Smooth muscle cell (in vitro differentiated cells): ENCODE results near the gene PIP4K2A. TPM values are rescaled to one million over a fixed set of nuclear protein-coding genes. Genes with fewer than 3 reads are reported as not detected.
A peak's percentile ranks its signal among the peaks of the same experiment; 100 is the strongest.

Experiments
- DNase-seq: peaks from one replicate; lab custom pipeline; 2025; ENCODE audit not compliant: unreplicated experiment; lab: John Stamatoyannopoulos, UW
- H2AFZ ChIP-seq: fragments of 200-600 bp; sonication (generic); 2 replicates; pipeline ENCODE4 v1.6.0; 2016; ENCODE audit warnings: antibody characterized with exemption, low read depth, mild to moderate bottlenecking
- H3F3A ChIP-seq: fragments of 200-600 bp; sonication (generic); 2 replicates; pipeline ENCODE4 v1.6.0; 2017; ENCODE audit warnings: antibody characterized with exemption, low read depth
- H3K27ac ChIP-seq: fragments of 200-600 bp; sonication (generic); 2 replicates; pipeline ENCODE4 v1.5.1; 2016; ENCODE audit warnings: low read depth, mild to moderate bottlenecking
- H3K27me3 ChIP-seq: fragments of 200-600 bp; sonication (generic); 2 replicates; pipeline ENCODE4 v1.6.1; 2016; ENCODE audit warnings: low read depth, mild to moderate bottlenecking
- H3K36me3 ChIP-seq: fragments of 200-600 bp; sonication (generic); 2 replicates; pipeline ENCODE4 v1.5.1; 2016; ENCODE audit warnings: low read depth
- H3K4me1 ChIP-seq: fragments of 200-600 bp; sonication (generic); 2 replicates; pipeline ENCODE4 v1.5.1; 2016; ENCODE audit warnings: low read depth
- H3K4me2 ChIP-seq: fragments of 200-600 bp; sonication (generic); 2 replicates; pipeline ENCODE4 v1.6.0; 2016; ENCODE audit warnings: mild to moderate bottlenecking
- H3K4me3 ChIP-seq: fragments of 200-600 bp; sonication (generic); 2 replicates; pipeline ENCODE4 v1.5.1; 2016; ENCODE audit warnings: mild to moderate bottlenecking
- H3K79me2 ChIP-seq: fragments of 200-600 bp; sonication (generic); 2 replicates; pipeline ENCODE4 v1.6.0; 2016; ENCODE audit warnings: low read depth, mild to moderate bottlenecking
- H3K9ac ChIP-seq: fragments of 200-600 bp; sonication (generic); 2 replicates; pipeline ENCODE4 v1.6.0; 2016; ENCODE audit warnings: low read depth
- H3K9me3 ChIP-seq: fragments of 200-600 bp; sonication (generic); replicated peaks from 2 replicates; pipeline ENCODE4 v1.5.1; 2016; ENCODE audit warnings: low read depth
- H4K20me1 ChIP-seq: fragments of 200-600 bp; sonication (generic); 2 replicates; pipeline ENCODE4 v1.6.0; 2016; ENCODE audit warnings: low read depth
- CTCF ChIP-seq: fragments of 200-600 bp; sonication (generic); IDR thresholded peaks from 2 replicates; pipeline ENCODE4 v1.5.1; 2017; ENCODE audit warnings: borderline replicate concordance, mild to moderate bottlenecking, antibody characterized with exemption; ENCODE audit not compliant: insufficient read depth, poor library complexity, severe bottlenecking
- WGBS: methylation state at CpG from one replicate; pipeline ENCODE4 v1.1.7; 2016; ENCODE audit warnings: low lambda C conversion rate; 5-methylcytosine and 5-hydroxymethylcytosine counted together
- polyA plus RNA-seq: library from polyadenylated mRNA; unstranded; fragments of >200 nt; fragmentation: Nextera tagmentation; extraction: Ambion mirVana; gene quantifications from 2 replicates; pipeline ENCODE4 v1.2.1, GENCODE V29; 2016
- total RNA-seq: library from RNA; depleted of rRNA; stranded (reverse); fragments of >200 nt; gene quantifications from 2 replicates; pipeline ENCODE4 v1.2.3, GENCODE V29; 2014

Gene PIP4K2A
- total and polyA plus RNA-seq, 2 experiments from 2014 or later, result 7.5 to 8.9 TPM

GRCh38 chr10:22609251-22609650 lies 105.1 kb downstream of the PIP4K2A start:
- no peaks in the 10 kb centered on the region for H3K9me3 ChIP-seq
- 95% methylated on average over 2 of the region's 2 CpGs for WGBS
- peaks cover 15% of the 10 kb centered on the region for H3K4me1 ChIP-seq
- H3K4me3 ChIP-seq, result no peak overlapping the region
- no peak for DNase-seq
- H3K4me2 ChIP-seq, result no peak overlapping the region
- no peaks in the 10 kb centered on the region for H3F3A ChIP-seq
- no peak for TF ChIP-seq CTCF
- H4K20me1 ChIP-seq, result no peaks in the 10 kb centered on the region
- H2AFZ ChIP-seq, result no peak overlapping the region
- H3K79me2 ChIP-seq, result peaks cover 4% of the 10 kb centered on the region
- no peak overlapping the region for H3K9ac ChIP-seq
- H3K36me3 ChIP-seq, result no peaks in the 10 kb centered on the region
- no peak overlapping the region for H3K27ac ChIP-seq
- H3K27me3 ChIP-seq, result no peaks in the 10 kb centered on the region

- 69% methylated on average over 3 of the region's 3 CpGs for WGBS
- no peaks in the 10 kb centered on the region for H3F3A ChIP-seq
Measured at GRCh38 chr10:22607261-22607660, 107.1 kb downstream of the PIP4K2A start.

GRCh38 chr10:22606164-22606614 lies 108.2 kb downstream of the PIP4K2A start:
- Histone ChIP-seq H3K36me3 (no peaks in the 10 kb centered on the region), H3F3A (no peaks in the 10 kb centered on the region), H3K27me3 (no peaks in the 10 kb centered on the region), H3K79me2 (peaks cover 4% of the 10 kb centered on the region), H3K4me3 (no peak overlapping the region), H2AFZ (no peak overlapping the region), H3K9me3 (no peaks in the 10 kb centered on the region), H3K4me2 (peak overlapping the region; percentile 18), H3K27ac (no peak overlapping the region), H3K9ac (no peak overlapping the region), H4K20me1 (no peaks in the 10 kb centered on the region), H3K4me1 (peaks cover 28% of the 10 kb centered on the region)
- no peak for TF ChIP-seq CTCF
- 56% methylated on average over 6 of the region's 6 CpGs for WGBS
- DNase-seq, result no peak

More at GRCh38 chr10:22607261-22607660, 107.1 kb downstream of the PIP4K2A start:
- no peak overlapping the region for H3K9ac ChIP-seq
- H3K4me3 ChIP-seq, result no peak overlapping the region
- no peak overlapping the region for H3K4me2 ChIP-seq
- no peak overlapping the region for H3K27ac ChIP-seq
- no peak for DNase-seq
- no peaks in the 10 kb centered on the region for H3K9me3 ChIP-seq
- TF ChIP-seq CTCF, result no peak
- no peaks in the 10 kb centered on the region for H4K20me1 ChIP-seq
- H3K79me2 ChIP-seq, result peaks cover 4% of the 10 kb centered on the region
- H3K4me1 ChIP-seq, result peaks cover 28% of the 10 kb centered on the region
- H2AFZ ChIP-seq, result no peak overlapping the region
- H3K36me3 ChIP-seq, result no peaks in the 10 kb centered on the region
- no peaks in the 10 kb centered on the region for H3K27me3 ChIP-seq

- WGBS, result 35% methylated on average over 4 of the region's 4 CpGs
- DNase-seq, result no peak
Measured at GRCh38 chr10:22605168-22605567, 109.2 kb downstream of the PIP4K2A start.

More at GRCh38 chr10:22605168-22605567, 109.2 kb downstream of the PIP4K2A start:
- Histone ChIP-seq H3K9me3 (no peaks in the 10 kb centered on the region), H3K36me3 (no peaks in the 10 kb centered on the region), H3F3A (no peaks in the 10 kb centered on the region), H3K4me3 (no peak overlapping the region), H3K27ac (no peak overlapping the region), H4K20me1 (no peaks in the 10 kb centered on the region), H3K79me2 (peaks cover 4% of the 10 kb centered on the region), H2AFZ (no peak overlapping the region), H3K4me2 (no peak overlapping the region), H3K9ac (no peak overlapping the region), H3K4me1 (peaks cover 28% of the 10 kb centered on the region), H3K27me3 (no peaks in the 10 kb centered on the region)
- no peak for TF ChIP-seq CTCF
